Spleen (tissue), 11 donors: ENCODE results near the gene YAP1. TPM values are rescaled to one million over a fixed set of nuclear protein-coding genes. Genes with fewer than 3 reads are reported as not detected.
A peak's percentile ranks its signal among the peaks of the same experiment; 100 is the strongest.

Experiments
- DNase-seq: peaks from one replicate; pipeline ENCODE4 v3.0.0-alpha.2; 2020
- H3K27ac ChIP-seq, 8 donors: fragments of 200-600 bp; sonication (generic) in 7 of 8; 1 replicate in 4 of 8; 2 replicates in 4 of 8; pipeline versions ENCODE4 v1.5.0 to v1.8.0; 2016 to 2021; ENCODE audit warnings: inconsistent platforms in 4 of 8, mild to moderate bottlenecking in 4 of 8, moderate library complexity in 1 of 8
- H3K27me3 ChIP-seq, 7 donors: fragments of 200-600 bp; sonication (generic) in 6 of 7; replicated peaks in 1 of 7; 1 replicate in 4 of 7; 2 replicates in 3 of 7; pipeline versions ENCODE4 v1.5.0 to v1.8.0; 2016 to 2021; ENCODE audit warnings: inconsistent platforms in 3 of 7, mild to moderate bottlenecking in 1 of 7
- H3K36me3 ChIP-seq, 6 donors: fragments of 200-600 bp; sonication (generic) in 5 of 6; 1 replicate in 4 of 6; 2 replicates in 2 of 6; pipeline versions ENCODE4 v1.5.0 to v1.8.0; 2016 to 2021; ENCODE audit warnings: inconsistent platforms in 2 of 6
- H3K4me1 ChIP-seq, 6 donors: fragments of 200-600 bp; sonication (generic) in 5 of 6; 1 replicate in 3 of 6; 2 replicates in 3 of 6; pipeline versions ENCODE4 v1.5.0 to v1.8.0; 2016 to 2021; ENCODE audit warnings: inconsistent platforms in 3 of 6
- H3K4me3 ChIP-seq, 8 donors: fragments of 200-600 bp; sonication (generic) in 7 of 8; 1 replicate in 4 of 8; 2 replicates in 4 of 8; pipeline versions ENCODE4 v1.5.0 to v1.8.0; 2016 to 2021; ENCODE audit warnings: inconsistent platforms in 4 of 8, mild to moderate bottlenecking in 4 of 8, moderate library complexity in 2 of 8
- H3K9me3 ChIP-seq, 8 donors: fragments of 200-600 bp; sonication (generic) in 7 of 8; 1 replicate in 4 of 8; 2 replicates in 4 of 8; pipeline versions ENCODE4 v1.5.0 to v1.8.0; 2016 to 2021; ENCODE audit warnings: inconsistent platforms in 4 of 8
- CTCF ChIP-seq, 11 experiments: fragments of 200-600 bp in 7 of 11; fragments of 450-650 bp in 4 of 11; sonication (generic) in 4 of 11; IDR thresholded peaks in 8 of 11; conservative IDR thresholded peaks in 3 of 11; 1 replicate in 7 of 11; 2 replicates in 4 of 11; pipeline versions ENCODE4 v1.4.0 to v1.8.0; 2016 to 2021; ENCODE audit warnings: antibody characterized with exemption in 11 of 11, inconsistent platforms in 4 of 11, mild to moderate bottlenecking in 1 of 11
- POLR2A ChIP-seq, 3 donors: fragments of 450-650 bp; IDR thresholded peaks; one replicate each; pipeline ENCODE4 v1.5.1; 2017; ENCODE audit warnings: antibody characterized with exemption in 3 of 3, mild to moderate bottlenecking in 1 of 3
- POLR2AphosphoS5 ChIP-seq, 3 donors: sonication (generic); formaldehyde crosslinking; IDR thresholded peaks; one replicate each; pipeline ENCODE4 v1.5.1; 2017; ENCODE audit warnings: antibody characterized with exemption in 3 of 3
- WGBS, 5 donors: extraction: QIAGEN DNeasy Blood & Tissue Kit in 3 of 5; methylation state at CpG; one replicate each; pipeline versions ENCODE4 v1.1.5 to v1.1.7; 2013 to 2018; 5-methylcytosine and 5-hydroxymethylcytosine counted together
- intact Hi-C: fragments of 100-400 bp; cut with DNase I; formaldehyde crosslinking; loops from one replicate; pipeline ENCODE4 v1.15.0; 2023; ENCODE audit warnings: low total_unique reads
- polyA plus RNA-seq, 3 donors: library from polyadenylated mRNA; stranded (reverse); fragments of 200-250 nt; gene quantifications; one replicate each; pipeline ENCODE4 v1.2.1, GENCODE V29; 2013
- total RNA-seq, 7 donors: library from RNA; depleted of rRNA in 3 of 7; stranded (reverse); fragments of >200 nt in 3 of 7; fragmentation: NEBNext Ultra II Directional in 4 of 7; extraction: Animal tissue kit (Norgen Biotek cat#: 25700) in 4 of 7; gene quantifications; one replicate each; pipeline versions ENCODE4 v1.1.0 to v1.2.1, GENCODE V29; 2016 to 2021
- donor health status: healthy with polysubstance abuse.
- donor health status: DM: no; HTN: no; CAD: no; lungs with moderate emphysema.
- donor health status: DM: no; HTN: no; CAD: no.
- donor health status: Bipolar disorder and iron deficiency.
- donor health status: healthy.
- donor health status: DM: no; HTN: no; CAD: no.
- donor health status: DM: yes; HTN: yes; CAD: no.

YAP1 gene
- total and polyA plus RNA-seq, 10 donors: 4.9 to 37.3 (median 31.4) TPM

GRCh38 chr11:102225689-102226568 lies 115.7 kb downstream of the YAP1 start:
- intact Hi-C loops: no loop called here
- Histone ChIP-seq H3K4me1 (no peaks in the 10 kb centered on the region), H3K27ac (no peak overlapping the region), H3K27me3 (peaks cover 0 to 3% (median 0%) of the 10 kb centered on the region in 7 donors), H3K4me3 (no peak overlapping the region), H3K36me3 (peaks cover 0 to 11% (median 0%) of the 10 kb centered on the region in 6 donors), H3K9me3 (no peaks in the 10 kb centered on the region)
- 88 to 92% (median 91%) methylated on average over 4 of the region's 4 CpGs for WGBS, 5 donors
- TF ChIP-seq POLR2AphosphoS5 (IDR thresholded peaks at IDR 0.05) (no peak), POLR2A (IDR thresholded peaks at IDR 0.05) (no peak)
- no peak for DNase-seq

GRCh38 chr11:102226702-102227490 lies 116.6 kb downstream of the YAP1 start:
- no peaks in the 10 kb centered on the region for H3K9me3 ChIP-seq

GRCh38 chr11:102229510-102230123 lies 119.4 kb downstream of the YAP1 start:
- peak overlapping the region in 1 of 8 donors; percentile 18 for H3K27ac ChIP-seq
- no peak overlapping the region for H3K4me3 ChIP-seq
- peaks cover 0 to 4% (median 0%) of the 10 kb centered on the region in 7 donors for H3K27me3 ChIP-seq
- no peaks in the 10 kb centered on the region for H3K9me3 ChIP-seq
- H3K36me3 ChIP-seq: peaks cover 0 to 11% (median 0%) of the 10 kb centered on the region in 6 donors
- no peak for DNase-seq
- intact Hi-C loops: no loop called here
- no peak for TF ChIP-seq CTCF (IDR thresholded peaks at IDR 0.05 in 8 of 11, conservative IDR thresholded peaks at IDR 0.05 in 3 of 11)
- no peak for TF ChIP-seq POLR2AphosphoS5 (IDR thresholded peaks at IDR 0.05)
- no peak for TF ChIP-seq POLR2A (IDR thresholded peaks at IDR 0.05)
- H3K4me1 ChIP-seq: no peaks in the 10 kb centered on the region
- WGBS, 5 donors: 58 to 72% (median 60%) methylated on average over 4 of the region's 4 CpGs

More at GRCh38 chr11:102226702-102227490, 116.6 kb downstream of the YAP1 start:
- Histone ChIP-seq H3K4me3 (no peak overlapping the region), H3K36me3 (peaks cover 0 to 11% (median 0%) of the 10 kb centered on the region in 6 donors), H3K27ac (no peak overlapping the region), H3K27me3 (peaks cover 0 to 4% (median 0%) of the 10 kb centered on the region in 7 donors), H3K4me1 (no peaks in the 10 kb centered on the region)
- DNase-seq: no peak
- WGBS, 5 donors: 79 to 88% (median 83%) methylated on average over 9 of the region's 9 CpGs
- no peak for TF ChIP-seq POLR2A (IDR thresholded peaks at IDR 0.05)
- no peak for TF ChIP-seq POLR2AphosphoS5 (IDR thresholded peaks at IDR 0.05)
- TF ChIP-seq CTCF (IDR thresholded peaks at IDR 0.05 in 8 of 11, conservative IDR thresholded peaks at IDR 0.05 in 3 of 11): no peak
- intact Hi-C loops: no loop called here

GRCh38 chr11:102230186-102230585 lies 119.9 kb downstream of the YAP1 start:
- intact Hi-C loops: no loop called here
- H3K36me3 ChIP-seq: peaks cover 0 to 11% (median 0%) of the 10 kb centered on the region in 6 donors
- no peaks in the 10 kb centered on the region for H3K4me1 ChIP-seq
- no peak for DNase-seq
- TF ChIP-seq POLR2AphosphoS5 (IDR thresholded peaks at IDR 0.05) (no peak), CTCF (IDR thresholded peaks at IDR 0.05 in 8 of 11, conservative IDR thresholded peaks at IDR 0.05 in 3 of 11) (no peak), POLR2A (IDR thresholded peaks at IDR 0.05) (no peak)
- no peaks in the 10 kb centered on the region for H3K9me3 ChIP-seq
- H3K27ac ChIP-seq: peak overlapping the region in 1 of 8 donors; percentile 18
- H3K27me3 ChIP-seq: peaks cover 0 to 4% (median 0%) of the 10 kb centered on the region in 7 donors
- no peak overlapping the region for H3K4me3 ChIP-seq
